ENCODE measurements around the gene TMEM181.

GRCh38 chr6:158611039-158611438, 51.1 kb downstream of the TMEM181 start:
- TF ChIP-seq CTCF (IDR thresholded peaks at IDR 0.05) (no peak), EZH2 (IDR thresholded peaks at IDR 0.05; ENCODE audit: borderline replicate concordance, insufficient read depth, low read depth, low read length, poor library complexity, severe bottlenecking) (no peak)
